ENCODE data around the gene FHDC1.

DNA sequence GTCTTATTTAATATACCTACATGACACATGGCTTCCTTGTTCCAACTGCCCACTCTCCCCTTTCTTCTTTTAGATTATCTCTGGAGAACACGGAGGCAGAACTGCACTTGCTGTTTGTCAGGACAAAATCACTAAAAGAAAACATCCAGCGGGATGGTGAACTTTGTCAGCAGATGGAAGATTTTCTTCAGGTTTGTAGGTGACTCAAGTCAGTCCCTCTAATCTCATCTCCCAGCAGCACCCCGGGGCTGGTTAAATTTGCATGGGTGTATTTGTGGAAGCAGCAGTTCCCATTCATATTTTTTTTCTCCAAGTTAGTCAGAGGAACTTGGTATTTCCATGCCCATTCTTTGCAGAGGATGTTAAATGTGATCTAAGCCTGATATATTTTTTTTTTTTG is 31.8 kb downstream of the FHDC1 start:
- TF ChIP-seq, protein P1, sequence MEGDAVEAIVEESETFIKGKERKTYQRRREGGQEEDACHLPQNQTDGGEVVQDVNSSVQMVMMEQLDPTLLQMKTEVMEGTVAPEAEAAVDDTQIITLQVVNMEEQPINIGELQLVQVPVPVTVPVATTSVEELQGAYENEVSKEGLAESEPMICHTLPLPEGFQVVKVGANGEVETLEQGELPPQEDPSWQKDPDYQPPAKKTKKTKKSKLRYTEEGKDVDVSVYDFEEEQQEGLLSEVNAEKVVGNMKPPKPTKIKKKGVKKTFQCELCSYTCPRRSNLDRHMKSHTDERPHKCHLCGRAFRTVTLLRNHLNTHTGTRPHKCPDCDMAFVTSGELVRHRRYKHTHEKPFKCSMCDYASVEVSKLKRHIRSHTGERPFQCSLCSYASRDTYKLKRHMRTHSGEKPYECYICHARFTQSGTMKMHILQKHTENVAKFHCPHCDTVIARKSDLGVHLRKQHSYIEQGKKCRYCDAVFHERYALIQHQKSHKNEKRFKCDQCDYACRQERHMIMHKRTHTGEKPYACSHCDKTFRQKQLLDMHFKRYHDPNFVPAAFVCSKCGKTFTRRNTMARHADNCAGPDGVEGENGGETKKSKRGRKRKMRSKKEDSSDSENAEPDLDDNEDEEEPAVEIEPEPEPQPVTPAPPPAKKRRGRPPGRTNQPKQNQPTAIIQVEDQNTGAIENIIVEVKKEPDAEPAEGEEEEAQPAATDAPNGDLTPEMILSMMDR (IDR thresholded peaks at IDR 0.05): no peak
- no peak for TF ChIP-seq POLR2A (IDR thresholded peaks at IDR 0.05)
